Heart left ventricle (tissue), 16 donors: ENCODE data around the gene SDR42E1. TPM values are rescaled to one million over a fixed set of nuclear protein-coding genes. Genes with fewer than 3 reads are reported as not detected.

ENCODE experiments used
- ATAC-seq, 4 donors: fragments of 200-7000 bp; cut with Tn5 transposase; one replicate each; pipeline ENCODE4 v1.9.1; 2020 to 2022; ENCODE audit warnings: moderate library complexity in 4 of 4, mild to moderate bottlenecking in 3 of 4, moderate number of reproducible peaks in 1 of 4
- DNase-seq, 5 donors: peaks; one replicate each; pipeline ENCODE4 v3.0.0-alpha.2; 2020
- H3K27ac ChIP-seq, 12 donors: fragments of 200-600 bp; sonication (generic) in 4 of 12; one replicate each; pipeline versions ENCODE4 v1.5.0 to v1.8.0; 2016 to 2022; ENCODE audit warnings: mild to moderate bottlenecking in 2 of 12
- H3K27me3 ChIP-seq, 9 donors: fragments of 200-600 bp; sonication (generic) in 2 of 9; one replicate each; pipeline versions ENCODE4 v1.5.1 to v1.8.0; 2016 to 2022; ENCODE audit warnings: mild to moderate bottlenecking in 3 of 9
- H3K36me3 ChIP-seq, 9 donors: fragments of 200-600 bp; sonication (generic) in 2 of 9; one replicate each; pipeline versions ENCODE4 v1.5.0 to v1.8.0; 2018 to 2022; ENCODE audit warnings: mild to moderate bottlenecking in 2 of 9
- H3K4me1 ChIP-seq, 12 donors: fragments of 200-600 bp; sonication (generic) in 4 of 12; one replicate each; pipeline versions ENCODE4 v1.5.0 to v1.8.0; 2016 to 2022; ENCODE audit warnings: mild to moderate bottlenecking in 3 of 12
- H3K4me3 ChIP-seq, 12 donors: fragments of 200-600 bp; sonication (generic) in 4 of 12; one replicate each; pipeline versions ENCODE4 v1.5.0 to v1.8.0; 2017 to 2022; ENCODE audit warnings: mild to moderate bottlenecking in 9 of 12, moderate library complexity in 4 of 12
- H3K9me3 ChIP-seq, 12 donors: fragments of 200-600 bp; sonication (generic) in 4 of 12; one replicate each; pipeline versions ENCODE4 v1.5.0 to v1.8.0; 2016 to 2022; ENCODE audit warnings: mild to moderate bottlenecking in 1 of 12
- CTCF ChIP-seq, 12 donors: fragments of 200-600 bp; sonication (generic) in 4 of 12; IDR thresholded peaks; one replicate each; pipeline versions ENCODE4 v1.5.0 to v1.8.0; 2018 to 2022; ENCODE audit warnings: antibody characterized with exemption in 12 of 12, mild to moderate bottlenecking in 5 of 12
- POLR2A ChIP-seq, 2 donors: fragments of 450-650 bp; IDR thresholded peaks; one replicate each; pipeline ENCODE4 v1.6.1; 2017; ENCODE audit warnings: antibody characterized with exemption in 2 of 2, mild to moderate bottlenecking in 2 of 2, moderate library complexity in 2 of 2
- WGBS, 4 donors: extraction: QIAGEN DNeasy Blood & Tissue Kit in 2 of 4; methylation state at CpG; one replicate each; pipeline versions ENCODE4 v1.1.5 to v1.1.7; 2013 to 2018; 5-methylcytosine and 5-hydroxymethylcytosine counted together
- intact Hi-C, 10 donors: fragments of 100-400 bp; cut with DNase I; formaldehyde crosslinking; loops; one replicate each; pipeline versions ENCODE4 v1.11.1 to v1.14.2; 2022
- polyA plus RNA-seq, 2 donors: library from polyadenylated mRNA; stranded (reverse); fragments of 200-250 nt; gene quantifications; one replicate each; pipeline ENCODE4 v1.2.3, GENCODE V29; 2013
- total RNA-seq, 9 donors: library from RNA; depleted of rRNA in 2 of 9; stranded (reverse); fragments of >200 nt in 2 of 9; fragmentation: NEBNext Ultra II Directional in 3 of 9; extraction: Animal tissue kit (Norgen Biotek cat#: 25700) in 3 of 9; gene quantifications; one replicate each; pipeline versions ENCODE4 v1.1.0 to v1.2.4, GENCODE V29; 2016 to 2023
- donor health status: ischemic (EF 13 %, LVEDD 7.1; RV severe dilation, severe dysfunction).
- donor health status: healthy with polysubstance abuse.
- donor health status: DM: no; HTN: yes; CAD: no.
- donor health status: DM: no; HTN: no; CAD: no.
- donor health status: ischemic (EF 25% LVEDD 6.9; RV normal size, moderate dysfunction).
- donor health status: ischemic (EF 25% LVEDD 5.7; RV mildly dilated, moderate dysfunction).
- donor health status: healthy.
- donor health status: DM: yes; HTN: yes; CAD: no.
- donor health status: ischemic (EF 35%, LVEDD 5.7; RV mildly dilated, moderate dysfunction).
- donor health status: nonischemic (EF 11% LVEDD 7.7; RV severe dilation, severe dysfunction).
- donor health status: DM: yes; HTN: yes; CAD: no.
- donor health status: PGD.
- donor health status: ischemic (EF 29% LVEDD 5.4; RV normal size, mild dysfunction).
- donor health status: nonischemic (EF 23%, LVEDD 6.1; RV moderate dilation, normal function).

SDR42E1 gene
- total and polyA plus RNA-seq, 11 donors = 0.06 to 2.2 (median 0.75) TPM; not detected in 1

DNA sequence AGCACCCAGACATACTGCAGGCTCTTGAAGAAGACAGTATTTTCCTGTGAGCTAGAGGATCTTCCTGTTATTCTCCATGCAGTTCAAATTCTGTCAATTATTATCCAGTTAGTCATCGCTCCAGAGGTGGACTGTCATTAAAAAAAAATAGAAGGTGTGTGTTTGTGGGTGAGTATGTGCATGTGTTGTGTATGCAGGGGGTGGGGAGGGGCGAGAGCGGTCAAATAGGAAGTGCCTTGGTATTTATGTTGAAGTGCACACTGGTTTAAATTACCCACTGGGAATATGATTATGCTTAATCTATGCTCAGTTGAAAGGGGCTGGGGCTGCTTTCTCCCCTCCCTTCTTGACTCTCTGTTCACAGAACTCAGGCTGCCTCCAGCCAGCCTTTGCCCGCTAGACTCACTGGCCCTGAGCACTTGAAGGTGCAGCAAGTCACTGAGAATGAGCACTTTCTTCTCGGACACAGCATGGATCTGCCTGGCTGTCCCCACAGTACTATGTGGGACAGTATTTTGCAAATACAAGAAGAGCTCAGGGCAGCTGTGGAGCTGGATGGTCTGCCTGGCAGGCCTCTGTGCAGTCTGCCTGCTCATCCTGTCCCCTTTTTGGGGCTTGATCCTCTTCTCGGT, 23.8 kb upstream of the SDR42E1 start, which contains the start of gene HSD17B2:
TSS of gene HSD17B2 (plus strand) at position 273 of the 632 bp plus-strand sequence. CDS start at position 445, 172 bp downstream.
- intact Hi-C loops = loop anchor here in 7 of 10 donors (5.0 kb wide), 1 partner anchor 197 kb away; no protein-coding TSS in a partner anchor
- no peak for DNase-seq
- H3K4me3 ChIP-seq = no peak within 1 kb of the TSS
- no peak within 1 kb of the TSS for H3K27ac ChIP-seq
- no peaks in the 10 kb centered on the region for H3K4me1 ChIP-seq
- no peaks in the 10 kb centered on the region for H3K9me3 ChIP-seq
- no peak for TF ChIP-seq CTCF (IDR thresholded peaks at IDR 0.05)
- peaks cover 0 to 5% (median 0%) of the 10 kb centered on the region in 9 donors for H3K27me3 ChIP-seq
- H3K36me3 ChIP-seq = no peaks in the 10 kb centered on the region
- WGBS, 4 donors = 69 to 78% (median 76%) methylated on average over 6 of the region's 6 CpGs
- no peak for ATAC-seq

- Histone ChIP-seq H3K27me3 (peaks cover 0 to 5% (median 0%) of the 10 kb centered on the region in 9 donors), H3K27ac (no peak overlapping the region), H3K4me3 (no peak overlapping the region), H3K9me3 (no peaks in the 10 kb centered on the region), H3K36me3 (no peaks in the 10 kb centered on the region), H3K4me1 (no peaks in the 10 kb centered on the region)
- intact Hi-C loops = loop anchor here in 6 of 10 donors (5.0 kb wide), 1 partner anchor 199 kb away; no protein-coding TSS in a partner anchor
- no peak for TF ChIP-seq CTCF (IDR thresholded peaks at IDR 0.05)
- TF ChIP-seq POLR2A (IDR thresholded peaks at IDR 0.05) = no peak
- DNase-seq (no peak), ATAC-seq (peak in 1 of 4 donors; percentile 16)
- WGBS, 4 donors = 59 to 65% (median 64%) methylated on average over 8 of the region's 8 CpGs
Measured at GRCh38 chr16:82033683-82034300, 22.5 kb upstream of the SDR42E1 start.

DNA sequence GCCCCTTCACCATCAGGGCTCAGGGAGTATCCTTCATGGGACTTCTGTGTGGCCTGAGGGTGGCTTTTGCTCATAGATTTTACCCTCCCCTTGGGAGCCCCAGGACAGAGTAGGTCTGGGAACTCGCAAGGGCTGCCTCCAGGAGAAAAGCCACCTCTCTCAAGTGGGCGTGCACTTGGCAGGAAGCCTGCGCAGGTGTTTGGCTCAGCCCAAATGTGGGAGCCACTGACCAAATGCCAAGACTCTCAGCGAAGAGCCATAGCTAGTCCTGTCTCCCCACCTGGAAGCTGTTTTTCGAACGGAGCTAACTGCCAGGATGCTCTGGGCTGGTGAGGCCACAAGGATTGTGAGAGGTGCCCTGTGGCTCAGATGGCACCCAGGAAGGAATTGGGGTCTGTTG, 21.7 kb upstream of the SDR42E1 start:
- Histone ChIP-seq H3K4me1 (no peaks in the 10 kb centered on the region), H3K27ac (no peak overlapping the region), H3K36me3 (no peaks in the 10 kb centered on the region), H3K9me3 (no peaks in the 10 kb centered on the region), H3K27me3 (peaks cover 0 to 5% (median 0%) of the 10 kb centered on the region in 9 donors), H3K4me3 (no peak overlapping the region)
- TF ChIP-seq CTCF (IDR thresholded peaks at IDR 0.05) = no peak
- no peak for TF ChIP-seq POLR2A (IDR thresholded peaks at IDR 0.05)
- intact Hi-C loops = loop anchor here in 6 of 10 donors (5.0 kb wide), 1 partner anchor 199 kb away; no protein-coding TSS in a partner anchor
- no peak for DNase-seq
- no peak for ATAC-seq
- WGBS, 4 donors = 85 to 95% (median 87%) methylated on average over 5 to 6 of the region's 6 CpGs
